Caco-2 (cell line): ENCODE data around the gene PIGK. TPM values are rescaled to one million over a fixed set of nuclear protein-coding genes. Genes with fewer than 3 reads are reported as not detected.

Experiments
- BruUV-seq: library from RNA; stranded (reverse); fragments of 400-500 nt; replicated peaks from 2 replicates; lab custom pipeline; 2021; lab: Mats Ljungman, UMichigan
- CTCF ChIA-PET: fragments of 300-600 bp; sonication (Branson Sonifier 250); formaldehyde crosslinking; loops from one replicate; lab custom pipeline; 2022; ENCODE audit warnings: antibody characterized with exemption; lab: Charles Lee
- POLR2A ChIA-PET: fragments of 300-600 bp; sonication (Branson Sonifier 250); formaldehyde crosslinking; loops from one replicate; lab custom pipeline; 2022; ENCODE audit warnings: antibody characterized with exemption; lab: Charles Lee
- DNase-seq, 2 experiments: peaks; one replicate each; pipeline versions ENCODE4 v3.0.0 to v3.0.0-alpha.2; 2020 to 2022
- H3K27me3 ChIP-seq: replicated peaks from 2 replicates; pipeline ENCODE4 v1.6.0; 2011; ENCODE audit warnings: low read length; ENCODE audit not compliant: control insufficient read depth, insufficient read depth
- H3K36me3 ChIP-seq: 2 replicates; pipeline ENCODE4 v1.5.1; 2011; ENCODE audit warnings: low read length; ENCODE audit not compliant: control insufficient read depth, insufficient read depth
- H3K4me1 ChIP-seq: fragments of 250-450 bp; sonication (Bioruptor Pico); 2 replicates; pipeline ENCODE4 v1.5.1; 2020; ENCODE audit warnings: mild to moderate bottlenecking
- H3K4me3 ChIP-seq: 2 replicates; pipeline ENCODE4 v1.5.1; 2011; ENCODE audit warnings: low read depth, mild to moderate bottlenecking, control low read depth, low read length
- H3K9me3 ChIP-seq: fragments of 250-450 bp; sonication (Bioruptor Pico); 2 replicates; pipeline ENCODE4 v1.5.1; 2020; ENCODE audit warnings: mild to moderate bottlenecking, moderate library complexity
- H3K27ac Mint-ChIP-seq: one replicate; pipeline ENCODE4 v1.8.0; 2022; ENCODE audit warnings: mixed read lengths; ENCODE audit not compliant: unreplicated experiment
- H3K27me3 Mint-ChIP-seq: one replicate; pipeline ENCODE4 v1.8.0; 2022; ENCODE audit warnings: mixed read lengths; ENCODE audit not compliant: insufficient read depth, unreplicated experiment
- H3K36me3 Mint-ChIP-seq: one replicate; pipeline ENCODE4 v1.8.0; 2022; ENCODE audit warnings: mild to moderate bottlenecking, mixed read lengths; ENCODE audit not compliant: insufficient read depth, unreplicated experiment
- H3K4me1 Mint-ChIP-seq: one replicate; pipeline ENCODE4 v1.8.0; 2022; ENCODE audit warnings: low read depth, mixed read lengths; ENCODE audit not compliant: unreplicated experiment
- H3K4me3 Mint-ChIP-seq: one replicate; pipeline ENCODE4 v1.8.0; 2022; ENCODE audit warnings: mild to moderate bottlenecking, moderate library complexity, mixed read lengths; ENCODE audit not compliant: unreplicated experiment
- H3K9me3 Mint-ChIP-seq: one replicate; pipeline ENCODE4 v1.8.0; 2022; ENCODE audit warnings: mixed read lengths; ENCODE audit not compliant: unreplicated experiment
- CTCF ChIP-seq, 2 experiments: fragments of 200-600 bp in 1 of 2; IDR thresholded peaks; 1 replicate in 1 of 2; 2 replicates in 1 of 2; pipeline versions ENCODE4 v1.5.1 to v1.8.0; 2011 to 2022; ENCODE audit warnings: antibody characterized with exemption in 1 of 2, control low read depth in 1 of 2, inconsistent platforms in 1 of 2, low read depth in 1 of 2, low read length in 1 of 2, mild to moderate bottlenecking in 1 of 2, moderate library complexity in 1 of 2; ENCODE audit not compliant: insufficient read depth in 1 of 2, severe bottlenecking in 1 of 2, unreplicated experiment in 1 of 2
- intact Hi-C: fragments of 100-400 bp; cut with micrococcal nuclease; formaldehyde crosslinking; loops from one replicate; pipeline ENCODE4 v1.10.0; 2022; ENCODE audit not compliant: unreplicated experiment
- total RNA-seq: library from RNA; stranded (reverse); gene quantifications from 2 replicates; pipeline ENCODE4 v1.2.3, GENCODE V29; 2022

PIGK gene
- total RNA-seq, 1 experiment from 2014 or later = 19.7 TPM

- Histone ChIP-seq H3K9me3 (no peaks in the 10 kb centered on the region), H3K4me1 (no peaks in the 10 kb centered on the region), H3K4me3 (no peak overlapping the region), H3K36me3 (no peaks in the 10 kb centered on the region), H3K27me3 (no peaks in the 10 kb centered on the region)
- intact Hi-C loops = no loop called here
- CTCF ChIA-PET = no interaction called here
- no peak for TF ChIP-seq CTCF (IDR thresholded peaks at IDR 0.05; ENCODE audit: insufficient read depth in 1 of 2, low read depth in 1 of 2, low read length in 1 of 2, severe bottlenecking in 1 of 2, unreplicated experiment in 1 of 2)
- Mint-ChIP-seq H3K27ac (no peak overlapping the region), H3K36me3 (no peaks in the 10 kb centered on the region), H3K4me3 (no peak overlapping the region), H3K4me1 (no peaks in the 10 kb centered on the region), H3K9me3 (no peaks in the 10 kb centered on the region), H3K27me3 (no peaks in the 10 kb centered on the region)
- DNase-seq = no peak
- POLR2A ChIA-PET = no interaction called here
- BruUV-seq = no TSS peak
Observed at GRCh38 chr1:77056525-77056924, 162.7 kb downstream of the PIGK start.

- intact Hi-C loops = no loop called here
Observed at GRCh38 chr1:77051425-77051824, 167.8 kb downstream of the PIGK start.

GRCh38 chr1:77048615-77049005, 170.6 kb downstream of the PIGK start:
- POLR2A ChIA-PET = no interaction called here
- Mint-ChIP-seq H3K4me3 (no peak overlapping the region), H3K36me3 (no peaks in the 10 kb centered on the region), H3K27ac (no peak overlapping the region), H3K27me3 (no peaks in the 10 kb centered on the region), H3K4me1 (no peaks in the 10 kb centered on the region), H3K9me3 (no peaks in the 10 kb centered on the region)
- BruUV-seq = no TSS peak
- H3K4me3 ChIP-seq = no peak overlapping the region
- no peaks in the 10 kb centered on the region for H3K4me1 ChIP-seq
- no peaks in the 10 kb centered on the region for H3K36me3 ChIP-seq
- no peak for TF ChIP-seq CTCF (IDR thresholded peaks at IDR 0.05; ENCODE audit: insufficient read depth in 1 of 2, low read depth in 1 of 2, low read length in 1 of 2, severe bottlenecking in 1 of 2, unreplicated experiment in 1 of 2)
- no peaks in the 10 kb centered on the region for H3K27me3 ChIP-seq
- peak in 1 of 2 experiments; percentile 11 for DNase-seq
- CTCF ChIA-PET = no interaction called here
- intact Hi-C loops = no loop called here
- H3K9me3 ChIP-seq = no peaks in the 10 kb centered on the region

More at GRCh38 chr1:77051425-77051824, 167.8 kb downstream of the PIGK start:
- Histone ChIP-seq H3K4me3 (no peak overlapping the region), H3K4me1 (no peaks in the 10 kb centered on the region), H3K36me3 (no peaks in the 10 kb centered on the region), H3K27me3 (no peaks in the 10 kb centered on the region), H3K9me3 (no peaks in the 10 kb centered on the region)
- POLR2A ChIA-PET = no interaction called here
- H3K9me3 Mint-ChIP-seq = no peaks in the 10 kb centered on the region
- H3K4me1 Mint-ChIP-seq = no peaks in the 10 kb centered on the region
- no TSS peak for BruUV-seq
- no peak for TF ChIP-seq CTCF (IDR thresholded peaks at IDR 0.05; ENCODE audit: insufficient read depth in 1 of 2, low read depth in 1 of 2, low read length in 1 of 2, severe bottlenecking in 1 of 2, unreplicated experiment in 1 of 2)
- no peaks in the 10 kb centered on the region for H3K36me3 Mint-ChIP-seq
- H3K4me3 Mint-ChIP-seq = no peak overlapping the region
- H3K27ac Mint-ChIP-seq = no peak overlapping the region
- DNase-seq = no peak
- CTCF ChIA-PET = no interaction called here
- H3K27me3 Mint-ChIP-seq = no peaks in the 10 kb centered on the region
